Skin epidermis (tissue), 12 donors: ENCODE data around the gene SNAP47.

Source experiments
- H3K27ac ChIP-seq, 21 experiments: fragments of 200-600 bp; sonication (generic) in 11 of 21; one replicate each; pipeline ENCODE4 v1.5.0; 2020; ENCODE audit warnings: mild to moderate bottlenecking in 3 of 21, inconsistent platforms in 2 of 21, moderate library complexity in 2 of 21
- H3K4me3 ChIP-seq, 7 experiments: fragments of 200-600 bp; sonication (generic) in 2 of 7; one replicate each; pipeline ENCODE4 v1.5.0; 2020; ENCODE audit warnings: inconsistent platforms in 2 of 7, mild to moderate bottlenecking in 2 of 7, moderate library complexity in 1 of 7

The SNAP47 gene

GRCh38 chr1:227791425-227792143 lies 56.3 kb downstream of the SNAP47 start:
- no peak overlapping the region for H3K27ac ChIP-seq
- H3K4me3 ChIP-seq: no peak overlapping the region

- Histone ChIP-seq H3K27ac (peak overlapping the region in 2 of 21 experiments; percentile 16 to 51), H3K4me3 (no peak overlapping the region)
These were observed 57.2 kb downstream of the SNAP47 start for GRCh38 chr1:227792216-227793078.

GRCh38 chr1:227793079-227793947 lies 58.1 kb downstream of the SNAP47 start:
- Histone ChIP-seq H3K27ac (peak overlapping the region in 10 of 21 experiments; percentile 16 to 67 (median 31)), H3K4me3 (no peak overlapping the region)

GRCh38 chr1:227793948-227794816 lies 58.9 kb downstream of the SNAP47 start:
- peak overlapping the region in 13 of 21 experiments; percentile 0 to 69 (median 33) for H3K27ac ChIP-seq

DNA sequence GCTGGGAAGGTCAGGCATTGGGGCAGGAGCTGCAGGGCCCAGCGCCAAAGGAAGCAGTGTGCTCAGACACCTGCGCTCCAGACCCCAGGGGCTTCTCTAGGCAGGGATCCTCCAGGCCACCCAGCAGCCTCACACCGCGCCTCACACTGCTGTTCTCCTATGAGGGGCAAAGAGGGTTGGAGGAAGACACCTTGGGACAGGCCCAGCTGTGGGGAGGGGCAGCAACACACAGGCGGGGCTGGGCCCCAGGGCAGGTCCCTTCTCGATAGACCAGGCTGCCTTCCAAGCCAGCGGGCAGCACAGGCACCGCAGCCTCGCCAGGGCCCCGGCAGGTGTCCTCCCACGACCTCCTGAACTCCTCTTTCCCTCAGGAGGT lies 59.6 kb downstream of the SNAP47 start:
- Histone ChIP-seq H3K27ac (peak overlapping the region in 7 of 21 experiments; percentile 0 to 69 (median 37)), H3K4me3 (no peak overlapping the region)

More at GRCh38 chr1:227793948-227794816, 58.9 kb downstream of the SNAP47 start:
- H3K4me3 ChIP-seq: no peak overlapping the region

DNA sequence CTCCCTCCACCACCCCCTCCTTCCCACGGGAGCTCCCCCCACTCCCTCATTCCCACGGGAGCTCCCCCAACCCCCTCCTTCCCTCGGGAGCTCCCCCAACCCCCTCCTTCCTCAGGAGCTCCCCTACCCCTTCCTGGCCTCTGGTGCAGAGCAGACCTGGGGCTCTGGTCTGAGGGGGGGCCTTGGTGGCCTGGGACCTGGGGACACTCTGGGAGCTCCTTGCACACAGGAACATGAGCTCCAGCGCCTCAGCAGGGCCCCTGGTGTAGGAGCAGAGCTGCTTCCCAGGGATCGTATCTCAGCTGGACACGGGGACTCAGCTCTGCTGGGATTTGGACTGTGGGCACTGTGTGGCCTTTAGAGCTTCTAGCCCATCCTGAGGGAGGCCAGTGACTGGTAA lies 60.5 kb downstream of the SNAP47 start:
- Histone ChIP-seq H3K4me3 (no peak overlapping the region), H3K27ac (no peak overlapping the region)

GRCh38 chr1:227796359-227796915 lies 61.2 kb downstream of the SNAP47 start:
- Histone ChIP-seq H3K27ac (no peak overlapping the region), H3K4me3 (no peak overlapping the region)

GRCh38 chr1:227797144-227797543 lies 61.9 kb downstream of the SNAP47 start:
- Histone ChIP-seq H3K4me3 (no peak overlapping the region), H3K27ac (no peak overlapping the region)

GRCh38 chr1:227797625-227798024 lies 62.4 kb downstream of the SNAP47 start:
- H3K4me3 ChIP-seq: no peak overlapping the region
- H3K27ac ChIP-seq: no peak overlapping the region

DNA sequence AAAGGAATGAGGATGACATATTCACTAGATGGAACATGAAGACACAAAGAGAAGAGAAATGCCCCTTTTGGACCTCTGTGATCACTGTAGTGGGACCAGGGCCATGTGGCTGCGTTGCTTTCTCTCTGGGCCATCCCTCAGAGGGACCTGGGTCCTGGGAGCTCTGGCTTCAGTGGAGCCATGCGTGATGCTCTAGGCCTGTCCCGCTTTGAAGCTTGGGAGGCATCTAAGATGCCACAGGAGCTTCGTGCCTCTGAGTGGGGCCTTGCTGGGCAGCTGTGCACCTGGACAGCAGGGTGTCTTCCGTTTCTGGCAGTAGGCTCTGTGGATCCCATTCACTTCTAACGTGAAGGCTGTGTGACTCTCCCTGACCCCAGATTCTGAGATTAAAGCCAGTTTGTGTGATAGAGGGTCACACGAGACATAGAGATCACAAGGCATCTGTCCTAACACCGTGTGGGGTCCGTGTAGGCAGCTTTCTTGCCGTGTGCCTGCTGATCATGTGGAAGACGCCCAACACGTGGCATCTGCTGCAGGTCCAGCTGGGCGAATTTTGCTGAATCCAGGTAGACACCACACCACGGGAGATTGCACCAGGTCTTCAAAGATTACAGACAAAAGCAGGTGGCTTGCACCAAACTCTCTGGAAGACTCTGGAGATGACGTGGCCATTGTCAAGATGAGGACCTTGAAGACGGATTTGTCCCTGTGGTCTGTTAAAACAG lies 63.0 kb downstream of the SNAP47 start:
- Histone ChIP-seq H3K27ac (no peak overlapping the region), H3K4me3 (no peak overlapping the region)

GRCh38 chr1:227799756-227800155 lies 64.5 kb downstream of the SNAP47 start:
- no peak overlapping the region for H3K4me3 ChIP-seq
- H3K27ac ChIP-seq: no peak overlapping the region

DNA sequence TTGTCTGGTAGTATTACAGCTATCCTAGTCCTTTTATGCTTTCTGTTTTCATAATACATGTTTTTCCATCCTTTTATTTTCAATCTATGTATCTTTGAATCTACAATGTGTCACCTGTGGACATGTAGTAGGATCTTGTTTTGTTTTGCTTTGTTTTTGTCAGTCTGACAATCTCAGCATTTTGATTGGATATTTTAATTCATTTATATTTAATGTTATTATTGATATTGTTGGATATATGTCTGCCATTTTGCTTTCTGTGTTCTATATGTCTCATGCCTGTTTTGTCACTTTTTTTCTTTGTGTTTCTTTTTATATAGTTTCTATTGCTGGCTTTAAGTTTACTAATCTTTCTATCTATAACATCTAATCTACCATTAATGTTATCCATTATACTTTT lies 68.7 kb downstream of the SNAP47 start:
- H3K27ac ChIP-seq: no peak overlapping the region
- H3K4me3 ChIP-seq: no peak overlapping the region

GRCh38 chr1:227805606-227806197 lies 70.5 kb downstream of the SNAP47 start:
- peak overlapping the region in 1 of 21 experiments; percentile 32 for H3K27ac ChIP-seq
- no peak overlapping the region for H3K4me3 ChIP-seq

GRCh38 chr1:227808566-227808965 lies 73.3 kb downstream of the SNAP47 start:
- Histone ChIP-seq H3K4me3 (no peak overlapping the region), H3K27ac (no peak overlapping the region)

GRCh38 chr1:227809026-227809425 lies 73.8 kb downstream of the SNAP47 start:
- Histone ChIP-seq H3K27ac (no peak overlapping the region), H3K4me3 (no peak overlapping the region)

- no peak overlapping the region for H3K27ac ChIP-seq
These were observed 78.7 kb downstream of the SNAP47 start for GRCh38 chr1:227813962-227814361.

GRCh38 chr1:227815468-227816409 lies 80.5 kb downstream of the SNAP47 start, which contains the start of gene PRSS38:
Gene PRSS38 (plus strand): TSS chr1:227815675. CDS start chr1:227815717, 42 bp downstream.
- H3K27ac ChIP-seq: no peak within 1 kb of the TSS
- H3K4me3 ChIP-seq: no peak within 1 kb of the TSS

More at GRCh38 chr1:227813962-227814361, 78.7 kb downstream of the SNAP47 start:
- H3K4me3 ChIP-seq: no peak overlapping the region
